Choroid plexus epithelial cell (primary cell): ENCODE data around the gene PHB1.
A peak's percentile ranks its signal among the peaks of the same experiment; 100 is the strongest.
"Not testable (repeated sequence)": the region's sequence is repeated elsewhere in the genome, so short reads cannot be mapped to it uniquely, and the experiment has no call there.

Experiments
- DNase-seq: peaks from one replicate; pipeline ENCODE4 v3.0.0-alpha.2; 2010; ENCODE audit warnings: low read depth
- H3K4me3 ChIP-seq: 2 replicates; pipeline ENCODE4 v1.5.1; 2011; ENCODE audit warnings: low read depth, mild to moderate bottlenecking, control low read depth, low read length, moderate library complexity
- TF ChIP-seq, protein P1 (sequence below): conservative IDR thresholded peaks from 2 replicates; pipeline ENCODE4 v1.5.1; 2011; ENCODE audit warnings: low read depth, mild to moderate bottlenecking, control low read depth, inconsistent platforms, low read length, moderate library complexity

PHB1 gene

DNA sequence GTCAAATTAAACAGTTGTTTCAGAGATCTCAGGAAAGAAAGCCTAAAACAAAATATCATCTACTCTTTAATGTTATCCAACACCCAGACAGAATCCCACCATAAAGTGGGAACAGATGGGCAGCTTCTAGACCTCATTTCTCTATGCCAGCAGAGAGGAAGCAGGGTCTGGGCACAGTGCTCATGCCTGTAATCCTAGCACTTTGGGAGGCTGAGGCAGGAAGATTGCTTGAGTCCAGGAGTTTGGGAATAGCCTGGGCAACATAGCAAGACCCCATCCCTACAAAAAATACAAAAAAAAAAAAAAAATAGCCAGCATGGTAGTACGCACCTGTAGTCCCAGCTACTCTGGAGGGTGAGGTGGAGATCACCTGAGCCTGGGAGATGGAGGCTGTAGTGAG is 39.1 kb downstream of the PHB1 start:
- DNase-seq, result no peak
- TF ChIP-seq, protein P1, sequence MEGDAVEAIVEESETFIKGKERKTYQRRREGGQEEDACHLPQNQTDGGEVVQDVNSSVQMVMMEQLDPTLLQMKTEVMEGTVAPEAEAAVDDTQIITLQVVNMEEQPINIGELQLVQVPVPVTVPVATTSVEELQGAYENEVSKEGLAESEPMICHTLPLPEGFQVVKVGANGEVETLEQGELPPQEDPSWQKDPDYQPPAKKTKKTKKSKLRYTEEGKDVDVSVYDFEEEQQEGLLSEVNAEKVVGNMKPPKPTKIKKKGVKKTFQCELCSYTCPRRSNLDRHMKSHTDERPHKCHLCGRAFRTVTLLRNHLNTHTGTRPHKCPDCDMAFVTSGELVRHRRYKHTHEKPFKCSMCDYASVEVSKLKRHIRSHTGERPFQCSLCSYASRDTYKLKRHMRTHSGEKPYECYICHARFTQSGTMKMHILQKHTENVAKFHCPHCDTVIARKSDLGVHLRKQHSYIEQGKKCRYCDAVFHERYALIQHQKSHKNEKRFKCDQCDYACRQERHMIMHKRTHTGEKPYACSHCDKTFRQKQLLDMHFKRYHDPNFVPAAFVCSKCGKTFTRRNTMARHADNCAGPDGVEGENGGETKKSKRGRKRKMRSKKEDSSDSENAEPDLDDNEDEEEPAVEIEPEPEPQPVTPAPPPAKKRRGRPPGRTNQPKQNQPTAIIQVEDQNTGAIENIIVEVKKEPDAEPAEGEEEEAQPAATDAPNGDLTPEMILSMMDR, result no peak
- no peak overlapping the region for H3K4me3 ChIP-seq

- TF ChIP-seq, protein P1, result no peak
- no peak for DNase-seq
- no peak overlapping the region for H3K4me3 ChIP-seq
Observed at GRCh38 chr17:49373115-49373514, 41.6 kb downstream of the PHB1 start.

- no peak for DNase-seq
- TF ChIP-seq, protein P1, result no peak
- H3K4me3 ChIP-seq, result no peak overlapping the region
Observed at GRCh38 chr17:49372425-49372824, 42.3 kb downstream of the PHB1 start.

DNA sequence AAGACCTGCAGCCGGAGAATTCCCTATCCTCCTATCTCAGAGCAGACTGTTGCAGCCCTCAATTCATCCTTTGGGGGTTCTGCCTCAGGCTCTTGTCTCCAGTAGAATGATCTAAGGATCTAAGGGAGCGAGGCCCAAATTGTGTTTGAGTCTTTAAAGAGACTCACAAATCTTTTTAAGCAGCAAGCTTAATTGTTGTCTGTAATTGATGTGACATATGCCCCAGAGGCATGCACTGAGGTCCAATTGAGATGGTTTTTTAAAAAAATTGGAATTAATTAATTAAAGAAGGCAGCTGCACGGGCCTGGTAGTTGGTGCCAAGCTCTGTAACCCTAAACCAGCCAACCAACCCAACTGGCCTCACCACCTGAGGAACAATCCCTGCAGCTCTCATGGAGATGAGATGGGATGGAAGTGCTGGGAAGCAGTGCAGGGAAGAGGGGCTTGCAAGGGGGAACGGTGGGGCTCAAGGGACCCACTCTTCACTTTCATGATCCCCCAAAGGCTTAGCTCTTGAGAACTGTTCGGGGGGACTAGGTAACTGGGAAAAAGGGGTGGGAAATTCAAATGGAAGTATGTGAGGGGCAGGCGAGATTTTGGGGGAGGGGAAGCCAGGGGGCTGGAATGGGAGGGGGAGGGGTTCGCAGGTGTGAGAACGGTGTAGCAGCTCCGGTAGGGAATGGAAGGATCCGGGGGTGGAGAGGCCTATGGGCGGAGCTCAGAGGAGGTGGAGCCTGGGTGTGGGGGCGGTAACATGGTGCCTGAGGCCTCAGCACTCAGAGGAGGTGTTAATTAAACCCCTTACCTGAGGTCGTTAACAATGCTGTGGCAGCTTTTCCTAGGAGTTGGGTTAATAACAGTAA is 43.5 kb downstream of the PHB1 start:
- no peak for DNase-seq
- H3K4me3 ChIP-seq, result no peak overlapping the region
- TF ChIP-seq, protein P1, result no peak

- DNase-seq, result no peak
- TF ChIP-seq, protein P1, result no peak
- no peak overlapping the region for H3K4me3 ChIP-seq
Observed at GRCh38 chr17:49369760-49370159, 44.9 kb downstream of the PHB1 start.

GRCh38 chr17:49369089-49369488 is 45.6 kb downstream of the PHB1 start:
- TF ChIP-seq, protein P1, result no peak

DNA sequence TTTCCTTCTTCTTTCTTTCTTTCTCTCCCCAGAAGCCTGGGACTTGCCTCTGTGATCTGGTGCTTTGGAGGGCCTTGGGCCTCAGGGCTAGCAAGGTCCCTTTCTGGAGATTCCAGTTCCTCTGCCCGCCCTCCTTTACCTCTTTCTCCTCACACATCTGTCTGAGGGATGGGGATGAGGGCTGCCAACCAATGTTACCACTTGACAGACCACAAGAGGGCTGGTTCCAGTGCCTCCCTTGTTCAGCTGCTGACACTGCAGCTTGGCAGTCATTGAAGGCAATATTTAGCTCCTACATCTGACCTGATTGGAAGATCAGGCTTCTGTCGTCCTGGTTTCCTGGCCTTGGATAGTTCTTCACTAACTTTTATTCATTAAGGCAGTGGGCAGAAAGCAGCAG is 49.0 kb downstream of the PHB1 start:
- TF ChIP-seq, protein P1, result no peak
- H3K4me3 ChIP-seq, result no peak overlapping the region
- peak; percentile 27 for DNase-seq

More at GRCh38 chr17:49369089-49369488, 45.6 kb downstream of the PHB1 start:
- no peak overlapping the region for H3K4me3 ChIP-seq
- DNase-seq, result no peak

GRCh38 chr17:49365126-49365525 is 49.6 kb downstream of the PHB1 start:
- H3K4me3 ChIP-seq, DNase-seq: not testable (repeated sequence)
